ENCODE measurements around the gene TYW1B. TPM values are rescaled to one million over a fixed set of nuclear protein-coding genes. Genes with fewer than 3 reads are reported as not detected.
"Not testable (repeated sequence)": the region's sequence is repeated elsewhere in the genome, so short reads cannot be mapped to it uniquely, and the experiment has no call there.

TYW1B gene
- polyA plus RNA-seq, 3 donors, result 0.17 to 2.9 (median 0.31) TPM

- no peaks in the 10 kb centered on the region for H3K9me3 ChIP-seq (replicated peaks in 1 of 2; ENCODE audit: control insufficient read depth in 1 of 2, insufficient read depth in 1 of 2, low read length in 2 of 2)
- no peaks in the 10 kb centered on the region for H3K36me3 ChIP-seq (replicated peaks in 1 of 2; ENCODE audit: control insufficient read depth in 1 of 2, insufficient read depth in 2 of 2, low read length in 2 of 2)
- H3K27me3 ChIP-seq (ENCODE audit: control insufficient read depth in 2 of 2, insufficient read depth in 2 of 2, low read length in 2 of 2), result no peaks in the 10 kb centered on the region
- intact Hi-C loops (cut with micrococcal nuclease), result no loop called here
- no peak overlapping the region for H3K27ac ChIP-seq (ENCODE audit: low read depth in 1 of 2, low read length in 2 of 2)
- H3K4me2 ChIP-seq (replicated peaks; ENCODE audit: extremely low read depth, low read length, poor library complexity, severe bottlenecking), result no peak overlapping the region
- H3K36me3 Mint-ChIP-seq, result peaks cover 15 to 23% of the 10 kb centered on the region in 2 donors
- H3K4me3 ChIP-seq (replicated peaks in 1 of 3; ENCODE audit: low read depth in 2 of 3, low read length in 3 of 3), result no peak overlapping the region
- peak overlapping the region in 1 of 7 donors; percentile 52 for H3K27ac Mint-ChIP-seq
- H3K9me3 Mint-ChIP-seq, result peaks cover 0 to 10% (median 2%) of the 10 kb centered on the region in 7 donors
- H3K4me1 ChIP-seq (ENCODE audit: control insufficient read depth in 1 of 2, insufficient read depth in 2 of 2, low read length in 2 of 2), result no peaks in the 10 kb centered on the region
- no peaks in the 10 kb centered on the region for H3K27me3 Mint-ChIP-seq (ENCODE audit: low read depth in 3 of 3)
- no peaks in the 10 kb centered on the region for H3K4me1 Mint-ChIP-seq
- no peaks in the 10 kb centered on the region for H4K20me1 ChIP-seq (ENCODE audit: insufficient read depth, low read length)
- H2AFZ ChIP-seq (ENCODE audit: insufficient read depth, low read depth, low read length, poor library complexity, severe bottlenecking), result no peak overlapping the region
- no CpG with 5 or more reads among the region's 2 CpGs for whole genome bisulfite sequencing (ENCODE audit: insufficient coverage)
- no peak for TF ChIP-seq CTCF (IDR thresholded peaks at IDR 0.05)
- H3K79me2 ChIP-seq (ENCODE audit: insufficient read depth, low read length), result no peaks in the 10 kb centered on the region
- no peak overlapping the region for H3K4me3 Mint-ChIP-seq
- no peak for DNase-seq
- no peak overlapping the region for H3K9ac ChIP-seq (ENCODE audit: insufficient read depth, low read length, poor library complexity, severe bottlenecking)
These were observed 250.9 kb downstream of the TYW1B start for GRCh38 chr7:72577107-72577506.

- H4K20me1 ChIP-seq (ENCODE audit: insufficient read depth, low read length); H2AFZ ChIP-seq (ENCODE audit: insufficient read depth, low read depth, low read length, poor library complexity, severe bottlenecking); intact Hi-C loops (cut with micrococcal nuclease); H3K27ac ChIP-seq (ENCODE audit: low read depth in 1 of 2, low read length in 2 of 2); H3K4me3 Mint-ChIP-seq; H3K79me2 ChIP-seq (ENCODE audit: insufficient read depth, low read length); H3K27me3 ChIP-seq (ENCODE audit: control insufficient read depth in 2 of 2, insufficient read depth in 2 of 2, low read length in 2 of 2); H3K36me3 ChIP-seq (replicated peaks in 1 of 2; ENCODE audit: control insufficient read depth in 1 of 2, insufficient read depth in 2 of 2, low read length in 2 of 2); DNase-seq; H3K27me3 Mint-ChIP-seq (ENCODE audit: low read depth in 3 of 3); H3K4me3 ChIP-seq (replicated peaks in 1 of 3; ENCODE audit: low read depth in 2 of 3, low read length in 3 of 3); H3K27ac Mint-ChIP-seq; H3K36me3 Mint-ChIP-seq; H3K4me2 ChIP-seq (replicated peaks; ENCODE audit: extremely low read depth, low read length, poor library complexity, severe bottlenecking); H3K4me1 ChIP-seq (ENCODE audit: control insufficient read depth in 1 of 2, insufficient read depth in 2 of 2, low read length in 2 of 2); H3K4me1 Mint-ChIP-seq; H3K9ac ChIP-seq (ENCODE audit: insufficient read depth, low read length, poor library complexity, severe bottlenecking): not testable (repeated sequence)
- no CpG with 5 or more reads among the region's 3 CpGs for WGBS (ENCODE audit: insufficient coverage)
- H3K9me3 Mint-ChIP-seq, result peaks cover 14 to 43% (median 37%) of the 10 kb centered on the region in 7 donors
- H3K9me3 ChIP-seq (replicated peaks in 1 of 2; ENCODE audit: control insufficient read depth in 1 of 2, insufficient read depth in 1 of 2, low read length in 2 of 2), result peaks cover 11 to 31% of the 10 kb centered on the region in 2 donors
These were observed 266.0 kb downstream of the TYW1B start for GRCh38 chr7:72561988-72562387.

- H3K27me3 ChIP-seq (ENCODE audit: control insufficient read depth in 2 of 2, insufficient read depth in 2 of 2, low read length in 2 of 2); H3K27ac ChIP-seq (ENCODE audit: low read depth in 1 of 2, low read length in 2 of 2); H3K36me3 Mint-ChIP-seq; H4K20me1 ChIP-seq (ENCODE audit: insufficient read depth, low read length); H3K79me2 ChIP-seq (ENCODE audit: insufficient read depth, low read length); H3K4me2 ChIP-seq (replicated peaks; ENCODE audit: extremely low read depth, low read length, poor library complexity, severe bottlenecking); H3K4me3 ChIP-seq (replicated peaks in 1 of 3; ENCODE audit: low read depth in 2 of 3, low read length in 3 of 3); H3K4me1 Mint-ChIP-seq; H2AFZ ChIP-seq (ENCODE audit: insufficient read depth, low read depth, low read length, poor library complexity, severe bottlenecking); H3K4me3 Mint-ChIP-seq; intact Hi-C loops (cut with micrococcal nuclease); H3K36me3 ChIP-seq (replicated peaks in 1 of 2; ENCODE audit: control insufficient read depth in 1 of 2, insufficient read depth in 2 of 2, low read length in 2 of 2); H3K9ac ChIP-seq (ENCODE audit: insufficient read depth, low read length, poor library complexity, severe bottlenecking); DNase-seq; H3K27ac Mint-ChIP-seq; H3K27me3 Mint-ChIP-seq (ENCODE audit: low read depth in 3 of 3); H3K4me1 ChIP-seq (ENCODE audit: control insufficient read depth in 1 of 2, insufficient read depth in 2 of 2, low read length in 2 of 2): not testable (repeated sequence)
- WGBS (ENCODE audit: insufficient coverage), result 83% methylated on average over 2 of the region's 4 CpGs
- H3K9me3 ChIP-seq (replicated peaks in 1 of 2; ENCODE audit: control insufficient read depth in 1 of 2, insufficient read depth in 1 of 2, low read length in 2 of 2), result peaks cover 11 to 31% of the 10 kb centered on the region in 2 donors
- peaks cover 15 to 46% (median 35%) of the 10 kb centered on the region in 7 donors for H3K9me3 Mint-ChIP-seq
These were observed 268.5 kb downstream of the TYW1B start for GRCh38 chr7:72559546-72559945.

- H3K27ac Mint-ChIP-seq, result not testable (repeated sequence)
These were observed 271.3 kb downstream of the TYW1B start for GRCh38 chr7:72556733-72557132.

More at GRCh38 chr7:72556733-72557132, 271.3 kb downstream of the TYW1B start:
- DNase-seq; H3K27me3 Mint-ChIP-seq (ENCODE audit: low read depth in 3 of 3); H3K4me3 Mint-ChIP-seq; H3K27ac ChIP-seq (ENCODE audit: low read depth in 1 of 2, low read length in 2 of 2); H3K4me3 ChIP-seq (replicated peaks in 1 of 3; ENCODE audit: low read depth in 2 of 3, low read length in 3 of 3); H3K79me2 ChIP-seq (ENCODE audit: insufficient read depth, low read length); H4K20me1 ChIP-seq (ENCODE audit: insufficient read depth, low read length); H3K9ac ChIP-seq (ENCODE audit: insufficient read depth, low read length, poor library complexity, severe bottlenecking); H3K36me3 ChIP-seq (replicated peaks in 1 of 2; ENCODE audit: control insufficient read depth in 1 of 2, insufficient read depth in 2 of 2, low read length in 2 of 2); intact Hi-C loops (cut with micrococcal nuclease); H3K4me2 ChIP-seq (replicated peaks; ENCODE audit: extremely low read depth, low read length, poor library complexity, severe bottlenecking); H3K27me3 ChIP-seq (ENCODE audit: control insufficient read depth in 2 of 2, insufficient read depth in 2 of 2, low read length in 2 of 2); H3K4me1 ChIP-seq (ENCODE audit: control insufficient read depth in 1 of 2, insufficient read depth in 2 of 2, low read length in 2 of 2); H3K4me1 Mint-ChIP-seq; H2AFZ ChIP-seq (ENCODE audit: insufficient read depth, low read depth, low read length, poor library complexity, severe bottlenecking); H3K36me3 Mint-ChIP-seq: not testable (repeated sequence)
- no CpG with 5 or more reads among the region's 4 CpGs for WGBS (ENCODE audit: insufficient coverage)
- peaks cover 8 to 14% of the 10 kb centered on the region in 2 donors for H3K9me3 ChIP-seq (replicated peaks in 1 of 2; ENCODE audit: control insufficient read depth in 1 of 2, insufficient read depth in 1 of 2, low read length in 2 of 2)
- peaks cover 13 to 38% (median 31%) of the 10 kb centered on the region in 7 donors for H3K9me3 Mint-ChIP-seq
